A549 (cell line): Measurements from ENCODE around the gene SLC25A36. TPM values are rescaled to one million over a fixed set of nuclear protein-coding genes. Genes with fewer than 3 reads are reported as not detected.
A peak's percentile ranks its signal among the peaks of the same experiment; 100 is the strongest.

Experiments
- ATAC-seq, 2 experiments: fragments of 200-7000 bp in 1 of 2; fragments of >200 bp in 1 of 2; cut with Nextera tagmentation in 1 of 2; cut with Tn5 transposase in 1 of 2; 3 replicates each; pipeline versions ENCODE4 v1.8.0 to v1.9.1; 2018 to 2020; ENCODE audit warnings: mild to moderate bottlenecking in 1 of 2, moderate library complexity in 1 of 2
- CTCF ChIA-PET: fragments of 300-600 bp; sonication (Branson Sonifier 250); formaldehyde crosslinking; extraction: SDS; loops from one replicate; lab custom pipeline; 2021; ENCODE audit warnings: antibody characterized with exemption, inconsistent platforms; lab: Yijun Ruan, JAX
- POLR2A ChIA-PET: fragments of 350-600 bp; formaldehyde crosslinking; extraction: SDS; loops from one replicate; lab custom pipeline; 2021; ENCODE audit warnings: antibody characterized with exemption, inconsistent platforms; lab: Yijun Ruan, JAX
- DNase-seq, 2 experiments: peaks; one replicate each; pipeline versions ENCODE4 v3.0.0 to v3.0.0-alpha.2; 2011 to 2016; ENCODE audit warnings: low read depth in 1 of 2, low spot score in 1 of 2
- FAIRE-seq: peaks from 2 replicates; lab custom pipeline; 2011; peaks lifted over from hg19 to GRCh38; lab: Jason Lieb, UNC
- H3K27ac ChIP-seq, 2 experiments: fragments of >200 bp; sonication (Bioruptor Twin); formaldehyde crosslinking; 3 replicates each; pipeline ENCODE4 v1.5.1; 2016 to 2017
- H3K4me1 ChIP-seq: fragments of >200 bp; sonication (Bioruptor Twin); formaldehyde crosslinking; 3 replicates; pipeline ENCODE4 v1.6.1; 2016
- H3K4me2 ChIP-seq: fragments of >200 bp; sonication (Bioruptor Twin); formaldehyde crosslinking; 3 replicates; pipeline ENCODE4 v1.6.1; 2016
- H3K4me3 ChIP-seq: fragments of >200 bp; sonication (Bioruptor Twin); formaldehyde crosslinking; 3 replicates; pipeline ENCODE4 v1.5.1; 2016
- H3K9me3 ChIP-seq: fragments of >200 bp; sonication (Bioruptor Twin); formaldehyde crosslinking; 3 replicates; pipeline ENCODE4 v1.6.1; 2016
- CBX2 ChIP-seq: fragments of 200-600 bp; sonication (generic); IDR thresholded peaks from 2 replicates; pipeline ENCODE4 v1.6.1; 2016; ENCODE audit warnings: low read depth, mild to moderate bottlenecking, borderline replicate concordance
- CEBPB ChIP-seq, 2 experiments: fragments of >200 bp in 1 of 2; sonication (Bioruptor Twin) in 1 of 2; formaldehyde crosslinking in 1 of 2; IDR thresholded peaks; 2 replicates each; pipeline ENCODE4 v1.6.1; 2012 to 2016
- CHD2 ChIP-seq: fragments of 150-350 bp; IDR thresholded peaks from 2 replicates; pipeline ENCODE4 v1.6.1; 2014; ENCODE audit warnings: low read length; ENCODE audit not compliant: partially characterized antibody
- CTCF ChIP-seq: fragments of >200 bp; sonication (Bioruptor Twin); formaldehyde crosslinking; IDR thresholded peaks from 3 replicates; pipeline ENCODE4 v1.5.1; 2016
- EHF ChIP-seq: fragments of 250-450 bp; sonication (Bioruptor Pico); IDR thresholded peaks from 2 replicates; pipeline ENCODE4 v1.5.0; 2020; ENCODE audit warnings: mild to moderate bottlenecking
- EHMT2 ChIP-seq: fragments of 200-600 bp; sonication (generic); IDR thresholded peaks from 2 replicates; pipeline ENCODE4 v1.6.1; 2016; ENCODE audit warnings: antibody characterized with exemption, low read depth, mild to moderate bottlenecking, moderate library complexity
- EP300 ChIP-seq, 2 experiments: fragments of >200 bp; sonication (Bioruptor Twin); formaldehyde crosslinking; IDR thresholded peaks; 2 replicates in 1 of 2; 3 replicates in 1 of 2; pipeline ENCODE4 v1.6.1; 2016 to 2017
- FOXS1 ChIP-seq: fragments of 250-450 bp; sonication (Bioruptor Pico); IDR thresholded peaks from 2 replicates; pipeline ENCODE4 v1.5.0; 2020; ENCODE audit warnings: mild to moderate bottlenecking, moderate library complexity
- GATA3 ChIP-seq: IDR thresholded peaks from 2 replicates; pipeline ENCODE4 v1.6.1; 2012; ENCODE audit warnings: borderline replicate concordance
- HDAC2 ChIP-seq: fragments of 200-600 bp; sonication (generic); IDR thresholded peaks from 2 replicates; pipeline ENCODE4 v1.6.1; 2016
- HOXB5 ChIP-seq: fragments of 250-450 bp; sonication (Bioruptor Pico); IDR thresholded peaks from 2 replicates; pipeline ENCODE4 v1.5.0; 2020; ENCODE audit warnings: mild to moderate bottlenecking, moderate library complexity
- JUN ChIP-seq, 2 experiments: fragments of >200 bp; sonication (Bioruptor Twin); formaldehyde crosslinking; IDR thresholded peaks; 2 replicates in 1 of 2; 3 replicates in 1 of 2; pipeline ENCODE4 v1.6.1; 2016 to 2017
- PHF8 ChIP-seq: fragments of 200-600 bp; sonication (generic); IDR thresholded peaks from 2 replicates; pipeline ENCODE4 v1.6.1; 2016; ENCODE audit warnings: low read depth, mild to moderate bottlenecking, antibody characterized with exemption, moderate library complexity, borderline replicate concordance
- RAD21 ChIP-seq, 2 experiments: fragments of >200 bp in 1 of 2; sonication (Bioruptor Twin) in 1 of 2; formaldehyde crosslinking in 1 of 2; IDR thresholded peaks in 1 of 2; conservative IDR thresholded peaks in 1 of 2; 2 replicates in 1 of 2; 3 replicates in 1 of 2; pipeline ENCODE4 v1.6.1; 2012 to 2018; ENCODE audit warnings: inconsistent platforms in 1 of 2
- REST ChIP-seq: fragments of 200-600 bp; sonication (generic); IDR thresholded peaks from 2 replicates; pipeline ENCODE4 v1.6.1; 2016; ENCODE audit warnings: antibody characterized with exemption, mild to moderate bottlenecking, moderate library complexity
- RNF2 ChIP-seq: fragments of 200-600 bp; sonication (generic); IDR thresholded peaks from 2 replicates; pipeline ENCODE4 v1.6.1; 2016; ENCODE audit warnings: low read depth, mild to moderate bottlenecking, antibody characterized with exemption, moderate library complexity, borderline replicate concordance
- SMC3 ChIP-seq: fragments of >200 bp; sonication (Bioruptor Twin); formaldehyde crosslinking; IDR thresholded peaks from 3 replicates; pipeline ENCODE4 v1.6.1; 2018; ENCODE audit warnings: inconsistent platforms
- SREBF2 ChIP-seq: fragments of 450-650 bp; IDR thresholded peaks from 2 replicates; pipeline ENCODE4 v1.6.1; 2014; ENCODE audit warnings: mild to moderate bottlenecking, moderate library complexity
- TFCP2L1 ChIP-seq: fragments of 250-450 bp; sonication (Bioruptor Pico); IDR thresholded peaks from 2 replicates; pipeline ENCODE4 v1.5.0; 2021; ENCODE audit warnings: mild to moderate bottlenecking
- ZFP36 ChIP-seq: fragments of 450-650 bp; IDR thresholded peaks from 2 replicates; pipeline ENCODE4 v1.6.1; 2014; ENCODE audit warnings: borderline replicate concordance; ENCODE audit not compliant: partially characterized antibody
- WGBS: methylation state at CpG from one replicate; pipeline ENCODE4 v1.1.6; 2017; ENCODE audit errors: missing lambda C conversion rate; 5-methylcytosine and 5-hydroxymethylcytosine counted together
- polyA plus RNA-seq, 4 experiments: library from polyadenylated mRNA; depleted of rRNA in 3 of 4; stranded (reverse); fragments of >200 nt; fragmentation: RNase III in 1 of 4; extraction: RNeasy Plus Mini Kit Qiagen cat#74134 plus additional on column Dnase treatment in 1 of 4; gene quantifications; 2 replicates in 3 of 4; 3 replicates in 1 of 4; pipeline ENCODE4 v1.2.3, GENCODE V29; 2011 to 2017
- TF ChIP-seq, protein P1 (sequence below): IDR thresholded peaks from 2 replicates; pipeline ENCODE4 v1.6.1; 2012

Gene SLC25A36
- polyA plus RNA-seq, 2 of the 4 experiments (the other 2 are of a cell fraction): 18.2 to 75.0 TPM

GRCh38 chr3:140922634-140923033, 19.0 kb upstream of the SLC25A36 start:
- Histone ChIP-seq H3K27ac (no peak overlapping the region), H3K9me3 (no peaks in the 10 kb centered on the region), H3K4me1 (no peaks in the 10 kb centered on the region), H3K4me2 (no peak overlapping the region), H3K4me3 (no peak overlapping the region)
- TF ChIP-seq EHF (no peak), SMC3 (peak; percentile 21; the same call in 1 of the 3 replicates), RAD21 (conservative IDR thresholded peaks at IDR 0.05 in 1 of 2, IDR thresholded peaks at IDR 0.05 in 1 of 2) (peak; percentile 41 to 48; a peak in 4 of 5 replicates), CHD2 (no peak), GATA3 (no peak), CTCF (peak; percentile 43; the same call in 2 of the 3 replicates), CBX2 (no peak)
- 0% methylated on average over 1 of the region's 1 CpG for WGBS
- CTCF ChIA-PET: interaction anchor here (0.7 to 2.2 kb wide), 8 partner anchors 10 to 271 kb away, joined by 3 to 7 read pairs (median 3); no protein-coding TSS in a partner anchor
- FAIRE-seq (no peak), DNase-seq (peak; percentile 19 to 30), ATAC-seq (peak; percentile 64 to 84; a peak in 4 of 6 replicates)
- POLR2A ChIA-PET: no interaction called here

DNA sequence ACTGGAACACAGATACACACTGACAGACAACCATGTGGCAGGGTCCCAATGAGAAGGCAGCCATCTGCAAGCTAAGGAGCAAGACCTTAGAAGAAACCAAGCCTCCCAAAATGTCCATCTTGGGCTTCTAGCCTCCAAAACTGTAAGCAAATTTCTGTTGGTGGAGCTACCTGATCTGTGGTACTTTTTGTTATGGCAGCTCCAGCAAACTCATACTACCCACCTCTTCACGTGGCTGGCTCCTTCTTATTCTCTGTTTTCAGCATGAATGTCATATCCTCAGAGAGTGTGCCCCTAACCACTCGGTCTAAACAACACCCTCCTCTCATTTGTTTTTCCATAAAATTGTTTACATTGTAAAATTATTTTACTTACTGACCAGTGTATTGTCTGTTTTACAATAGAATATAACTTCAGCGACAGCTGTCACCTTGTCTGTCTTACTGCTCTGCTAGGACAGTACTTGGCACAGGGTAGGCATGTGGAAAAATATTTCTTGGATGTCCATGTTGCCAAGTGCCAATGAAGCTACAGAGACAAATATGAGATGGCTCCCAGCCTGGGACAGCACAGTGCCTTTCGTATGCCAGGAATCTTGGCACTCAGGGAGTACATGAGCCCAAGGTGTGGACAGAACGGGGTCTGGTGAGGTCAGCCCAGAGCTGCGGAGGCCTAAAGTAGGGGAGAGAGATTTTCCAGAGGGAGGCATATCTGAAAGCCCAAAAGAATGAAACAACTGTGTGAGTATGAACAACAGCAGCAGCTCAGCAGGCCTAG, 17.4 kb upstream of the SLC25A36 start:
- no peaks in the 10 kb centered on the region for H3K4me1 ChIP-seq
- no peak overlapping the region for H3K4me2 ChIP-seq
- H3K27ac ChIP-seq: no peak overlapping the region
- TF ChIP-seq RNF2: no peak
- TF ChIP-seq REST: no peak
- no peak for TF ChIP-seq FOXS1 (CRISPR knock-in tag)
- no peak for TF ChIP-seq SREBF2
- TF ChIP-seq PHF8: no peak
- no peak for TF ChIP-seq EP300 (IDR thresholded peaks at IDR 0.05)
- no peak for TF ChIP-seq HDAC2
- TF ChIP-seq, protein P1, sequence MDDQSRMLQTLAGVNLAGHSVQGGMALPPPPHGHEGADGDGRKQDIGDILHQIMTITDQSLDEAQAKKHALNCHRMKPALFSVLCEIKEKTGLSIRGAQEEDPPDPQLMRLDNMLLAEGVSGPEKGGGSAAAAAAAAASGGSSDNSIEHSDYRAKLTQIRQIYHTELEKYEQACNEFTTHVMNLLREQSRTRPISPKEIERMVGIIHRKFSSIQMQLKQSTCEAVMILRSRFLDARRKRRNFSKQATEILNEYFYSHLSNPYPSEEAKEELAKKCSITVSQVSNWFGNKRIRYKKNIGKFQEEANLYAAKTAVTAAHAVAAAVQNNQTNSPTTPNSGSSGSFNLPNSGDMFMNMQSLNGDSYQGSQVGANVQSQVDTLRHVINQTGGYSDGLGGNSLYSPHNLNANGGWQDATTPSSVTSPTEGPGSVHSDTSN: no peak
- no peak for TF ChIP-seq EHMT2
- no peak for TF ChIP-seq JUN (IDR thresholded peaks at IDR 0.05)
- no peak for TF ChIP-seq TFCP2L1 (CRISPR knock-in tag)
- no peak for TF ChIP-seq ZFP36
- TF ChIP-seq CEBPB (IDR thresholded peaks at IDR 0.05): no peak
- no peak for TF ChIP-seq HOXB5
- TF ChIP-seq EHF: no peak
- WGBS: 32% methylated on average over 6 of the region's 6 CpGs
- H3K4me3 ChIP-seq: no peak overlapping the region
- ChIA-PET POLR2A (no interaction called here), CTCF (interaction anchor here (0.8 to 2.2 kb wide), 4 partner anchors 180 to 268 kb away, joined by 3 to 7 read pairs (median 4); no protein-coding TSS in a partner anchor)
- ATAC-seq (no peak), FAIRE-seq (no peak), DNase-seq (no peak)
- H3K9me3 ChIP-seq: no peaks in the 10 kb centered on the region
